ENCODE data around the gene ABLIM1. TPM values are rescaled to one million over a fixed set of nuclear protein-coding genes. Genes with fewer than 3 reads are reported as not detected.

Gene ABLIM1
- total RNA-seq, 1 donor from 2014 or later: 87.7 TPM

- no peak for DNase-seq (ENCODE audit: low spot score in 2 of 2)
- no peak overlapping the region for H3K4me3 ChIP-seq
- no peaks in the 10 kb centered on the region for H3K27me3 ChIP-seq
- no peaks in the 10 kb centered on the region for H3K4me1 ChIP-seq
- no peaks in the 10 kb centered on the region for H3K9me3 ChIP-seq
- no peak overlapping the region for H3K27ac ChIP-seq
- no peak for TF ChIP-seq CTCF (IDR thresholded peaks at IDR 0.05)
- intact Hi-C loops (cut with DNase I): no loop called here
- no peaks in the 10 kb centered on the region for H3K36me3 ChIP-seq
Measured at GRCh38 chr10:114559636-114560035, 98.4 kb downstream of the ABLIM1 start.

- Histone ChIP-seq H3K36me3 (no peaks in the 10 kb centered on the region), H3K27me3 (no peaks in the 10 kb centered on the region), H3K4me1 (no peaks in the 10 kb centered on the region), H3K4me3 (no peak overlapping the region), H3K9me3 (no peaks in the 10 kb centered on the region), H3K27ac (no peak overlapping the region)
- no peak for DNase-seq (ENCODE audit: low spot score in 2 of 2)
- intact Hi-C loops (cut with DNase I): no loop called here
- no peak for TF ChIP-seq CTCF (IDR thresholded peaks at IDR 0.05)
Measured at GRCh38 chr10:114557854-114558253, 100.2 kb downstream of the ABLIM1 start.

GRCh38 chr10:114556236-114557122 is 101.6 kb downstream of the ABLIM1 start:
- DNase-seq (ENCODE audit: low spot score in 2 of 2): no peak
- intact Hi-C loops (cut with DNase I): no loop called here
- TF ChIP-seq CTCF (IDR thresholded peaks at IDR 0.05): no peak
- Histone ChIP-seq H3K27ac (no peak overlapping the region), H3K4me3 (no peak overlapping the region), H3K36me3 (no peaks in the 10 kb centered on the region), H3K9me3 (no peaks in the 10 kb centered on the region), H3K27me3 (no peaks in the 10 kb centered on the region), H3K4me1 (peaks cover 0 to 2% of the 10 kb centered on the region in 2 donors)

GRCh38 chr10:114553436-114553835 is 104.6 kb downstream of the ABLIM1 start:
- intact Hi-C loops (cut with DNase I): loop anchor here (5.0 kb wide), 2 partner anchors 79 to 251 kb away; no protein-coding TSS in a partner anchor
- Histone ChIP-seq H3K27ac (no peak overlapping the region), H3K36me3 (no peaks in the 10 kb centered on the region), H3K27me3 (no peaks in the 10 kb centered on the region), H3K9me3 (no peaks in the 10 kb centered on the region), H3K4me3 (no peak overlapping the region), H3K4me1 (peaks cover 0 to 2% of the 10 kb centered on the region in 2 donors)
- no peak for DNase-seq (ENCODE audit: low spot score in 2 of 2)
- no peak for TF ChIP-seq CTCF (IDR thresholded peaks at IDR 0.05)

- no peaks in the 10 kb centered on the region for H3K36me3 ChIP-seq
- intact Hi-C loops (cut with DNase I): loop anchor here (1.0 to 5.0 kb wide), 3 partner anchors 80 to 250 kb away; no protein-coding TSS in a partner anchor
- H3K4me3 ChIP-seq: no peak overlapping the region
- H3K27me3 ChIP-seq: no peaks in the 10 kb centered on the region
- peaks cover 0 to 2% of the 10 kb centered on the region in 2 donors for H3K4me1 ChIP-seq
- no peak for DNase-seq (ENCODE audit: low spot score in 2 of 2)
- H3K27ac ChIP-seq: no peak overlapping the region
- no peaks in the 10 kb centered on the region for H3K9me3 ChIP-seq
- TF ChIP-seq CTCF (IDR thresholded peaks at IDR 0.05): no peak
Measured at GRCh38 chr10:114552050-114552449, 106.0 kb downstream of the ABLIM1 start.

Measured in ascending aorta (tissue), 2 donors.